Sigmoid colon (tissue), 7 donors: Measurements from ENCODE around the gene SIPA1L2. TPM values are rescaled to one million over a fixed set of nuclear protein-coding genes. Genes with fewer than 3 reads are reported as not detected.

Source experiments
- DNase-seq: peaks from one replicate; pipeline ENCODE4 v3.0.0-alpha.2; 2019
- H3K27ac ChIP-seq, 4 donors: fragments of 200-600 bp; sonication (generic); one replicate each; pipeline ENCODE4 v1.5.1; 2016 to 2019; ENCODE audit warnings: mild to moderate bottlenecking in 1 of 4
- H3K27me3 ChIP-seq, 3 donors: fragments of 200-600 bp; sonication (generic); one replicate each; pipeline ENCODE4 v1.5.1; 2019; ENCODE audit warnings: mild to moderate bottlenecking in 1 of 3
- H3K36me3 ChIP-seq, 4 donors: fragments of 200-600 bp; sonication (generic); one replicate each; pipeline ENCODE4 v1.5.1; 2016 to 2019
- H3K4me1 ChIP-seq, 4 donors: fragments of 200-600 bp; sonication (generic); one replicate each; pipeline ENCODE4 v1.5.1; 2017 to 2019
- H3K4me3 ChIP-seq, 4 donors: fragments of 200-600 bp; sonication (generic); one replicate each; pipeline ENCODE4 v1.5.1; 2017 to 2019; ENCODE audit warnings: mild to moderate bottlenecking in 2 of 4, moderate library complexity in 1 of 4
- H3K9me3 ChIP-seq, 4 donors: fragments of 200-600 bp in 3 of 4; sonication (generic) in 3 of 4; one replicate each; pipeline versions ENCODE4 v1.5.1 to v1.6.1; 2013 to 2019
- CTCF ChIP-seq, 4 experiments: fragments of 450-650 bp in 3 of 4; fragments of 200-600 bp in 1 of 4; IDR thresholded peaks; one replicate each; pipeline ENCODE4 v1.5.1; 2016 to 2019; ENCODE audit warnings: antibody characterized with exemption in 4 of 4, mild to moderate bottlenecking in 3 of 4, moderate library complexity in 2 of 4
- EP300 ChIP-seq, 4 donors: sonication (generic); formaldehyde crosslinking; IDR thresholded peaks; one replicate each; pipeline ENCODE4 v1.6.1; 2017; ENCODE audit warnings: antibody characterized with exemption in 4 of 4
- POLR2A ChIP-seq, 2 donors: fragments of 450-650 bp; IDR thresholded peaks; one replicate each; pipeline ENCODE4 v1.6.1; 2016; ENCODE audit warnings: antibody characterized with exemption in 2 of 2, mild to moderate bottlenecking in 2 of 2, moderate library complexity in 2 of 2
- POLR2AphosphoS5 ChIP-seq, 4 donors: sonication (generic); formaldehyde crosslinking; IDR thresholded peaks; one replicate each; pipeline ENCODE4 v1.6.1; 2017; ENCODE audit warnings: antibody characterized with exemption in 4 of 4
- WGBS, 2 donors: extraction: QIAGEN DNeasy Blood & Tissue Kit; methylation state at CpG; one replicate each; pipeline ENCODE4 v1.1.7; 2013; 5-methylcytosine and 5-hydroxymethylcytosine counted together
- intact Hi-C: fragments of 100-400 bp; cut with DNase I; formaldehyde crosslinking; loops from one replicate; pipeline ENCODE4 v1.15.1; 2023
- polyA plus RNA-seq, 3 donors: library from polyadenylated mRNA; stranded (reverse); fragments of 200-250 nt; gene quantifications; one replicate each; pipeline ENCODE4 v1.2.3, GENCODE V29; 2013
- total RNA-seq, 4 donors: library from RNA; depleted of rRNA; stranded (reverse); fragments of >200 nt; gene quantifications; one replicate each; pipeline ENCODE4 v1.1.0, GENCODE V29; 2016
- donor health status: healthy with polysubstance abuse.
- donor health status: Bipolar disorder and iron deficiency.
- donor health status: healthy.

SIPA1L2 gene
- total and polyA plus RNA-seq, 7 donors = 16.2 to 42.5 (median 22.5) TPM

GRCh38 chr1:232581932-232582331 lies 48.0 kb downstream of the SIPA1L2 start:
- Histone ChIP-seq H3K4me3 (no peak overlapping the region), H3K9me3 (no peaks in the 10 kb centered on the region), H3K27ac (no peak overlapping the region), H3K27me3 (no peaks in the 10 kb centered on the region), H3K4me1 (peaks cover 0 to 36% (median 22%) of the 10 kb centered on the region in 4 donors), H3K36me3 (no peaks in the 10 kb centered on the region)
- intact Hi-C loops = no loop called here
- WGBS, 2 donors = 95 to 97% methylated on average over 1 of the region's 1 CpG
- no peak for DNase-seq
- TF ChIP-seq POLR2AphosphoS5 (IDR thresholded peaks at IDR 0.05) (no peak), EP300 (IDR thresholded peaks at IDR 0.05) (no peak), POLR2A (IDR thresholded peaks at IDR 0.05) (no peak), CTCF (IDR thresholded peaks at IDR 0.05) (no peak)

Other genes starting within 250 kb of the SIPA1L2 start
- gene MAP10, start 175.3 kb upstream of the SIPA1L2 start, total RNA-seq = 1 to 10 TPM; 1.4 to 3.3 (median 2.7) TPM
- gene MAP10, start 175.3 kb upstream of the SIPA1L2 start, polyA plus RNA-seq = 1 to 10 TPM in 1 of 3 donors, under 1 TPM in 2; 0.46 to 2.0 (median 0.60) TPM